Neuronal stem cell (in vitro differentiated cells): ENCODE measurements around the gene FOXL2NB.

ENCODE experiments used
- DNase-seq: peaks from one replicate; pipeline ENCODE4 v3.0.0-alpha.2; 2013; ENCODE audit warnings: low spot score
- H2AFZ ChIP-seq: one replicate; pipeline ENCODE4 v1.6.1; 2013; ENCODE audit warnings: mild to moderate bottlenecking, low read length, inconsistent platforms
- H2AK5ac ChIP-seq: 2 replicates; pipeline ENCODE4 v1.6.1; 2013; ENCODE audit warnings: low read depth, mild to moderate bottlenecking, inconsistent platforms, low read length, moderate library complexity, mixed read lengths
- H2BK120ac ChIP-seq: 2 replicates; pipeline ENCODE4 v1.6.1; 2013; ENCODE audit warnings: low read depth, mild to moderate bottlenecking, inconsistent platforms, low read length, moderate library complexity, mixed read lengths
- H2BK12ac ChIP-seq: one replicate; pipeline ENCODE4 v1.6.1; 2013; ENCODE audit warnings: low read length, inconsistent platforms
- H2BK15ac ChIP-seq: 2 replicates; pipeline ENCODE4 v1.6.1; 2013; ENCODE audit warnings: mild to moderate bottlenecking, low read length, inconsistent platforms, mixed read lengths
- H2BK5ac ChIP-seq: one replicate; pipeline ENCODE4 v1.6.1; 2013; ENCODE audit warnings: inconsistent platforms, mild to moderate bottlenecking, low read length, moderate library complexity
- H3K14ac ChIP-seq: one replicate; pipeline ENCODE4 v1.6.1; 2013; ENCODE audit warnings: low read length, inconsistent platforms
- H3K18ac ChIP-seq: 2 replicates; pipeline ENCODE4 v1.6.1; 2013; ENCODE audit warnings: low read length, inconsistent platforms
- H3K23ac ChIP-seq: 2 replicates; pipeline ENCODE4 v1.6.1; 2013; ENCODE audit warnings: low read depth, mild to moderate bottlenecking, mixed read lengths, low read length, inconsistent platforms; ENCODE audit not compliant: poor library complexity
- H3K27ac ChIP-seq: replicated peaks from 3 replicates; pipeline ENCODE4 v1.5.1; 2013; ENCODE audit warnings: low read length, inconsistent platforms
- H3K27me3 ChIP-seq, 3 experiments: 2 replicates each; pipeline ENCODE4 v1.6.1; 2013; ENCODE audit warnings: low read length in 3 of 3, mild to moderate bottlenecking in 2 of 3, inconsistent platforms in 1 of 3, low read depth in 1 of 3, mixed read lengths in 1 of 3, moderate library complexity in 1 of 3; ENCODE audit not compliant: control insufficient read depth in 3 of 3, insufficient read depth in 3 of 3
- H3K36me3 ChIP-seq, 2 donors: replicated peaks in 1 of 2; 2 replicates each; pipeline ENCODE4 v1.6.1; 2013; ENCODE audit warnings: low read length in 2 of 2; ENCODE audit not compliant: control insufficient read depth in 2 of 2, insufficient read depth in 2 of 2
- H3K4ac ChIP-seq: 2 replicates; pipeline ENCODE4 v1.6.1; 2013; ENCODE audit warnings: inconsistent platforms, mild to moderate bottlenecking, low read length, moderate library complexity
- H3K4me1 ChIP-seq, 2 donors: 1 replicate in 1 of 2; 2 replicates in 1 of 2; pipeline ENCODE4 v1.6.1; 2013; ENCODE audit warnings: low read length in 2 of 2, low read depth in 1 of 2; ENCODE audit not compliant: control insufficient read depth in 2 of 2, insufficient read depth in 1 of 2
- H3K4me2 ChIP-seq: one replicate; pipeline ENCODE4 v1.6.1; 2013; ENCODE audit warnings: mild to moderate bottlenecking, low read length, inconsistent platforms; ENCODE audit not compliant: insufficient read depth, poor library complexity, severe bottlenecking
- H3K4me3 ChIP-seq, 2 donors: 2 replicates each; pipeline ENCODE4 v1.5.1; 2013; ENCODE audit warnings: low read length in 2 of 2, mild to moderate bottlenecking in 2 of 2, inconsistent platforms in 1 of 2, moderate library complexity in 1 of 2
- H3K79me1 ChIP-seq: one replicate; pipeline ENCODE4 v1.6.1; 2013; ENCODE audit warnings: low read depth, mild to moderate bottlenecking, inconsistent platforms, low read length, moderate library complexity
- H3K9ac ChIP-seq: one replicate; pipeline ENCODE4 v1.6.1; 2013; ENCODE audit warnings: mild to moderate bottlenecking, low read depth, low read length, inconsistent platforms; ENCODE audit not compliant: poor library complexity
- H3K9me3 ChIP-seq, 2 donors: replicated peaks in 1 of 2; 2 replicates each; pipeline versions ENCODE3 to v1.6.1; 2013; ENCODE audit warnings: low read length in 2 of 2, mild to moderate bottlenecking in 2 of 2, inconsistent platforms in 1 of 2, low read depth in 1 of 2, mixed read lengths in 1 of 2, moderate library complexity in 1 of 2; ENCODE audit not compliant: control insufficient read depth in 2 of 2, insufficient read depth in 1 of 2
- H4K8ac ChIP-seq: one replicate; pipeline ENCODE4 v1.6.1; 2013; ENCODE audit warnings: low read depth, mild to moderate bottlenecking, inconsistent platforms, low read length, moderate library complexity
- H4K91ac ChIP-seq: one replicate; pipeline ENCODE4 v1.6.1; 2013; ENCODE audit warnings: low read length, low read depth, mild to moderate bottlenecking, inconsistent platforms; ENCODE audit not compliant: poor library complexity
- WGBS, 2 donors: extraction: QIAGEN DNeasy Blood & Tissue Kit; methylation state at CpG; one replicate each; pipeline ENCODE4 v1.1.7; 2013; ENCODE audit warnings: missing lambda C conversion rate in 2 of 2, mixed read lengths in 1 of 2; ENCODE audit not compliant: insufficient read length in 2 of 2, insufficient replicate concordance in 1 of 2; ENCODE audit errors: extremely low coverage in 2 of 2; 5-methylcytosine and 5-hydroxymethylcytosine counted together

Gene FOXL2NB

GRCh38 chr3:138909904-138910303 lies 37.1 kb upstream of the FOXL2NB start:
- Histone ChIP-seq H3K18ac (no peak overlapping the region), H2BK120ac (no peak overlapping the region), H4K8ac (no peak overlapping the region), H3K4me3 (no peak overlapping the region), H4K91ac (no peak overlapping the region), H3K9me3 (no peaks in the 10 kb centered on the region), H3K4me1 (no peaks in the 10 kb centered on the region), H2BK5ac (no peak overlapping the region), H3K4me2 (no peak overlapping the region), H3K79me1 (no peaks in the 10 kb centered on the region), H3K36me3 (no peaks in the 10 kb centered on the region), H2AFZ (no peak overlapping the region), H2BK15ac (no peak overlapping the region), H2AK5ac (no peak overlapping the region), H3K23ac (no peak overlapping the region), H3K4ac (no peak overlapping the region), H2BK12ac (no peak overlapping the region), H3K14ac (no peak overlapping the region), H3K9ac (no peak overlapping the region), H3K27ac (no peak overlapping the region), H3K27me3 (no peaks in the 10 kb centered on the region)
- no peak for DNase-seq

- Histone ChIP-seq H4K8ac (no peak overlapping the region), H3K4me1 (no peaks in the 10 kb centered on the region), H3K23ac (no peak overlapping the region), H3K14ac (no peak overlapping the region), H3K18ac (no peak overlapping the region), H4K91ac (no peak overlapping the region), H3K9ac (no peak overlapping the region), H3K27ac (no peak overlapping the region), H3K27me3 (peaks cover 0 to 2% (median 0%) of the 10 kb centered on the region in 3 experiments), H2BK120ac (no peak overlapping the region), H3K4me3 (no peak overlapping the region), H2AK5ac (no peak overlapping the region), H2BK15ac (no peak overlapping the region), H3K79me1 (no peaks in the 10 kb centered on the region), H3K36me3 (no peaks in the 10 kb centered on the region), H3K4ac (no peak overlapping the region), H2BK12ac (no peak overlapping the region), H2BK5ac (no peak overlapping the region), H2AFZ (no peak overlapping the region), H3K9me3 (no peaks in the 10 kb centered on the region), H3K4me2 (no peak overlapping the region)
- no CpG with 5 or more reads among the region's 1 CpG for WGBS, 2 donors
- DNase-seq, result no peak
These were observed 35.4 kb upstream of the FOXL2NB start for GRCh38 chr3:138911621-138912020.

GRCh38 chr3:138912237-138912636 lies 34.8 kb upstream of the FOXL2NB start:
- Histone ChIP-seq H3K27me3 (peaks cover 0 to 6% (median 2%) of the 10 kb centered on the region in 3 experiments), H2BK120ac (no peak overlapping the region)
- DNase-seq, result no peak

GRCh38 chr3:138913766-138914165 lies 33.3 kb upstream of the FOXL2NB start:
- Histone ChIP-seq H2BK15ac (no peak overlapping the region), H2AFZ (no peak overlapping the region), H3K36me3 (no peaks in the 10 kb centered on the region), H3K4ac (no peak overlapping the region), H3K79me1 (no peaks in the 10 kb centered on the region), H3K4me2 (no peak overlapping the region), H2BK120ac (no peak overlapping the region), H3K4me3 (no peak overlapping the region), H3K9ac (no peak overlapping the region), H2AK5ac (no peak overlapping the region), H3K4me1 (no peaks in the 10 kb centered on the region), H3K18ac (no peak overlapping the region), H3K27ac (no peak overlapping the region), H2BK12ac (no peak overlapping the region), H3K9me3 (no peaks in the 10 kb centered on the region), H4K8ac (no peak overlapping the region), H3K23ac (no peak overlapping the region), H3K27me3 (peaks cover 0 to 6% (median 2%) of the 10 kb centered on the region in 3 experiments), H4K91ac (no peak overlapping the region), H3K14ac (no peak overlapping the region), H2BK5ac (no peak overlapping the region)
- no peak for DNase-seq
- no CpG with 5 or more reads among the region's 3 CpGs for WGBS, 2 donors

More at GRCh38 chr3:138912237-138912636, 34.8 kb upstream of the FOXL2NB start:
- Histone ChIP-seq H3K18ac (no peak overlapping the region), H3K23ac (no peak overlapping the region), H3K9ac (no peak overlapping the region), H4K91ac (no peak overlapping the region), H3K4me1 (no peaks in the 10 kb centered on the region), H3K27ac (no peak overlapping the region), H2BK15ac (no peak overlapping the region), H3K9me3 (no peaks in the 10 kb centered on the region), H3K4ac (no peak overlapping the region), H2AFZ (no peak overlapping the region), H4K8ac (no peak overlapping the region), H3K79me1 (no peaks in the 10 kb centered on the region), H2BK12ac (no peak overlapping the region), H3K4me2 (no peak overlapping the region), H3K14ac (no peak overlapping the region), H3K4me3 (no peak overlapping the region), H2AK5ac (no peak overlapping the region), H2BK5ac (no peak overlapping the region), H3K36me3 (no peaks in the 10 kb centered on the region)
- WGBS, 2 donors, result no CpG with 5 or more reads among the region's 4 CpGs
